ENCODE measurements around the gene EMILIN2.

Gene EMILIN2

DNA sequence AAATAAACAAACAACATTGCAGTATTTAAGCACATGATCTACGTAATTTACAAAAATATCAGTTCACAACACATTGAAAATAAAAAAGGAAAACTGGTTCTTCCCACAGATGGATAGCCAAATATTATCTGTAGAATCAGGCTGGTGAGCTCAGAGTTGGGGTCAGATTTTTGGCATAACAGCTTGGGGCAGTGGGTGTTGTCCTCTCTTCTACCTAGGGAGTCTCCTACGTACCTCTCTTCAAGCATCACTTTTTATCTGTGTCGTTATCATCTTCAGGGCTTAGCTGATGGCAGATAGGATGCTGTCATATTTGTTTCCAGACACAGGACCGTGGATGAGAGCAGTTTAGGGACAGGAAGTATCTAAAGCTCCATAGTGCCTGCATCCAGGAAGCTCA lies 46.2 kb downstream of the EMILIN2 start:
- H3K27ac Mint-ChIP-seq, result no peak overlapping the region
- peaks cover 4 to 6% of the 10 kb centered on the region in 2 donors for H3K9me3 Mint-ChIP-seq
- peaks cover 3 to 7% of the 10 kb centered on the region in 2 donors for H3K4me1 Mint-ChIP-seq
- H3K4me3 Mint-ChIP-seq, result no peak overlapping the region
- H3K27me3 Mint-ChIP-seq, result no peaks in the 10 kb centered on the region
- peaks cover 50 to 70% of the 10 kb centered on the region in 2 donors for H3K36me3 Mint-ChIP-seq
- no peak for DNase-seq
- ATAC-seq (replicated peaks), result no peak

GRCh38 chr18:2893676-2894075 lies 46.9 kb downstream of the EMILIN2 start:
- Mint-ChIP-seq H3K4me3 (no peak overlapping the region), H3K27ac (no peak overlapping the region), H3K36me3 (peaks cover 47 to 68% of the 10 kb centered on the region in 2 donors), H3K4me1 (peaks cover 7 to 12% of the 10 kb centered on the region in 2 donors), H3K27me3 (no peaks in the 10 kb centered on the region), H3K9me3 (peaks cover 4 to 6% of the 10 kb centered on the region in 2 donors)
- no peak for DNase-seq
- no peak for ATAC-seq (replicated peaks)

DNA sequence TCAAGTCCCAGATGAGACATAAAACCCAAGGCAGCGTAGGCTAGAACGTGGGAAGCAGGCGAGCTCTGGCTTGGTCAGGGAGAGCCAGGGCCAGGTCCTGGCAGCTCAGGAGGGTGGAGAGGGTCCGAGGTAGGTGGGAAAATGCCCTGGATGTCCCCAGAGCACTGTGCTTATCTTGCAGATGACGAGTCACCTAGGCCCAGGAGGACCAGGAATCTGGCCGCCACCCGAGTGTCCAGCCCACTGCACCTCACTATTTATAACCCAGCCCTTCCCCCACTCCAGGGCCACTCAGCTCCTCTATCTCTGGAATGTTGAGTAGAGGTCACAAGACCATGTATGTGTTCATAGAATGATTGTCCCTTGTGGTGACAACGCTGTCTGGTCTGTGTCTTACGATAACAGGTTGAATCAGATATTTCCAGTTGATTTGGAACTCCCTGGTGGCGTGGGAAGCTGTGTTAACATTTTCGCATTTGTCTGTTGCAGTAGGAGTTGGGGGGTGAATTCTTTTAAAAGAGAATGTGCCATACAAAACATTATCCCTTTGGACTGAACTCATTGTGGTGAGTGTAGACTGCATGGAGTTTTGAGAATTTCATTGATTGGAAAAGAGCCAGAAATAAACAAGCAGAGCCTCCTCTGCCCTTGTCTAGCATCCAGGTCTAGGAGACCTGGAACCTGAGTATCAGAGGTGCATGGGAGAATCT lies 47.5 kb downstream of the EMILIN2 start:
- Mint-ChIP-seq H3K36me3 (peaks cover 47 to 68% of the 10 kb centered on the region in 2 donors), H3K4me1 (peaks cover 7 to 12% of the 10 kb centered on the region in 2 donors), H3K27ac (no peak overlapping the region), H3K9me3 (peaks cover 4 to 6% of the 10 kb centered on the region in 2 donors), H3K27me3 (no peaks in the 10 kb centered on the region), H3K4me3 (no peak overlapping the region)
- DNase-seq (no peak), ATAC-seq (replicated peaks) (no peak)

DNA sequence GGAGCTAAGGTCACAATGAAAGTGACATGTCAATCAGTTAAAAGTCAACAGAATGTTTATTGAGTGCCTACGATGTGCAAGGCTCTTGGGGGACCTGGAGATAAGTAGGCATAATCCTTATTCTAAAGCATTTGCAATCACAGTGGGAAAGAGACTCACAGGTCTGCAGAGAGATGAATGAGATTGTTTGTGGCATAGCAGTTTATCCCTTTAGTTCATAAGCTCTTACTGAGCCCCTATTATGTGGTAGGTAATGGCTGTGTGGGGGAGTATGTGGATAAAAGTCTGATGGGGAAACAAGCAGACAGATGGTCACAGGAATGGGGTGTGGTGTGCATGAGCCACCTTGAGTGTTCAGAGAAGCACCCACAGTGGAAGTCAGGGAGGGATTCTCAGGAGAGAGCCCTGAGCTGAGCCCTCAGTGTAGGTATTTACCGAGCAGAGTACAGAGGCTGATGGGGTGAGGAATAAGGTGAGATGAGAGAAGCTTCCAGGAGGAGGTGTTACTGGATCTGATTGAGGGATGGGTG lies 48.1 kb downstream of the EMILIN2 start:
- Mint-ChIP-seq H3K4me3 (no peak overlapping the region), H3K27me3 (no peaks in the 10 kb centered on the region), H3K36me3 (peaks cover 43 to 64% of the 10 kb centered on the region in 2 donors), H3K4me1 (peaks cover 7 to 12% of the 10 kb centered on the region in 2 donors), H3K9me3 (peaks cover 4 to 6% of the 10 kb centered on the region in 2 donors), H3K27ac (no peak overlapping the region)
- no peak for DNase-seq
- no peak for ATAC-seq (replicated peaks)

- peaks cover 39 to 62% of the 10 kb centered on the region in 2 donors for H3K36me3 Mint-ChIP-seq
- DNase-seq (no peak), ATAC-seq (replicated peaks) (no peak)
- H3K9me3 Mint-ChIP-seq, result peaks cover 4 to 6% of the 10 kb centered on the region in 2 donors
- H3K4me1 Mint-ChIP-seq, result peaks cover 7 to 12% of the 10 kb centered on the region in 2 donors
- no peak overlapping the region for H3K27ac Mint-ChIP-seq
- no peaks in the 10 kb centered on the region for H3K27me3 Mint-ChIP-seq
- H3K4me3 Mint-ChIP-seq, result no peak overlapping the region
These were observed 48.6 kb downstream of the EMILIN2 start for GRCh38 chr18:2895391-2895790.

GRCh38 chr18:2896990-2897389 lies 50.2 kb downstream of the EMILIN2 start:
- DNase-seq (no peak), ATAC-seq (replicated peaks) (no peak)
- no peak overlapping the region for H3K27ac Mint-ChIP-seq
- no peak overlapping the region for H3K4me3 Mint-ChIP-seq
- peaks cover 4 to 6% of the 10 kb centered on the region in 2 donors for H3K9me3 Mint-ChIP-seq
- H3K4me1 Mint-ChIP-seq, result peaks cover 7 to 12% of the 10 kb centered on the region in 2 donors
- H3K27me3 Mint-ChIP-seq, result no peaks in the 10 kb centered on the region
- peaks cover 25 to 49% of the 10 kb centered on the region in 2 donors for H3K36me3 Mint-ChIP-seq

DNA sequence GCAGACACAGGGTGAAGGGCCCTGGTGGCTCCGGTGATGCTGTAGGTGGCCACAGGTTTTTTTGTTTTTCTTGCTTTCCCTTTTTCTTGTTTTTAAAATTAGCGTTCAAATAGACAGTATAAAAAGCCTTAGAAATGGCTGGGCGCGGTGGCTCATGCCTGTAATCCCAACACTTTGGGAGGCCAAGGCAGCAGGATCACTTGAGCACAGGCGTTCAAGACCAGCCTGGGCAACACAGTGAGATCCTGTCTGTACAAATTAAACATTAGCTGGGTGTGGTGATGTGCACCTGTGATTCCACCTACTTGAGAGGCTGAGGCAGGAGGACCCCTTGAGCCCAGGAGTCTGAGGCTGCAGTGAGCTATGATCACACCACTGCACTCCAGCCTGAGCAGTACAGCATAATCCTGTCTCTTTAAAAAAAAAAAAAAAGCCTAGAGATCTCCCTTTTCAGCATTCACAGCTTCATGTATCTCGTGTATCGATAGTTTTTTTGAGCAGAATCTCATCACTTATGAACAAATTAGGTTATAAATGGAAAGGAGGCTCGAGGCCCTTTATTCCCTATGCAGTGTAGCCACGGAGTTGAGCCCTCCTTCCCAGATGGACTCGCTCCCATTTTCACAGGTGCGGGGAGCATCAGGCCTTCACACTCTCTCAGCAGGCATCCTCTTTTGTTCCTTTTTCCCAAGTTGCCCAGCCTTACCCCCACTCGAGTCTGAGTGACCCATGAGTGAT lies 50.8 kb downstream of the EMILIN2 start:
- DNase-seq (no peak), ATAC-seq (replicated peaks) (no peak)
- no peak overlapping the region for H3K27ac Mint-ChIP-seq
- no peaks in the 10 kb centered on the region for H3K27me3 Mint-ChIP-seq
- peaks cover 7 to 12% of the 10 kb centered on the region in 2 donors for H3K4me1 Mint-ChIP-seq
- peaks cover 4 to 6% of the 10 kb centered on the region in 2 donors for H3K9me3 Mint-ChIP-seq
- H3K4me3 Mint-ChIP-seq, result no peak overlapping the region
- H3K36me3 Mint-ChIP-seq, result peaks cover 23 to 46% of the 10 kb centered on the region in 2 donors

DNA sequence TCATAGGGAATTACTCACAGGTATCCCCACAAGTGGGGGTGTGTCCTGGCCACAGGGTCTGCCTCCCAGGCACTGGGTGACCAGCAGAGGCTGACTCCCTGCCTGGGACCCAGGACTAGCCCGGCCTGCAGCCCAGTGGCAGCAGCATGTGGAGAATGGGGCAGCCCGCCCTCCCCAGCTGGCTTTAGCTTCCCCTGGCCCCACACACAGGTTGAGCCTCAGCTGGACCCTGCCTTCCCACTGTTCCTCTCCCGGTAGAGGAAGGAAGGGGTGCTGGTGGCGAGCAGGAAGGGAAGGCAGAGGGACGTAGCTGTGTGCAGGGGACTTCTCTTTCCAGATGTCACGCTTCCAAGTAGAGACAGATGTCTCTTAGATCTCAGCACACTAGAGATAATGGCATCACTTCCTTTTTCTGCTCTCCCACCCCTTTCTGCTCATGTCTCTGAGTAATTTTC lies 51.4 kb downstream of the EMILIN2 start:
- H3K4me1 Mint-ChIP-seq, result peaks cover 7 to 12% of the 10 kb centered on the region in 2 donors
- no peak overlapping the region for H3K4me3 Mint-ChIP-seq
- no peaks in the 10 kb centered on the region for H3K27me3 Mint-ChIP-seq
- ATAC-seq (replicated peaks), result peak; percentile 57 to 67
- no peak for DNase-seq
- peaks cover 4 to 6% of the 10 kb centered on the region in 2 donors for H3K9me3 Mint-ChIP-seq
- H3K36me3 Mint-ChIP-seq, result peaks cover 23 to 40% of the 10 kb centered on the region in 2 donors
- peak overlapping the region; percentile 37 for H3K27ac Mint-ChIP-seq

DNA sequence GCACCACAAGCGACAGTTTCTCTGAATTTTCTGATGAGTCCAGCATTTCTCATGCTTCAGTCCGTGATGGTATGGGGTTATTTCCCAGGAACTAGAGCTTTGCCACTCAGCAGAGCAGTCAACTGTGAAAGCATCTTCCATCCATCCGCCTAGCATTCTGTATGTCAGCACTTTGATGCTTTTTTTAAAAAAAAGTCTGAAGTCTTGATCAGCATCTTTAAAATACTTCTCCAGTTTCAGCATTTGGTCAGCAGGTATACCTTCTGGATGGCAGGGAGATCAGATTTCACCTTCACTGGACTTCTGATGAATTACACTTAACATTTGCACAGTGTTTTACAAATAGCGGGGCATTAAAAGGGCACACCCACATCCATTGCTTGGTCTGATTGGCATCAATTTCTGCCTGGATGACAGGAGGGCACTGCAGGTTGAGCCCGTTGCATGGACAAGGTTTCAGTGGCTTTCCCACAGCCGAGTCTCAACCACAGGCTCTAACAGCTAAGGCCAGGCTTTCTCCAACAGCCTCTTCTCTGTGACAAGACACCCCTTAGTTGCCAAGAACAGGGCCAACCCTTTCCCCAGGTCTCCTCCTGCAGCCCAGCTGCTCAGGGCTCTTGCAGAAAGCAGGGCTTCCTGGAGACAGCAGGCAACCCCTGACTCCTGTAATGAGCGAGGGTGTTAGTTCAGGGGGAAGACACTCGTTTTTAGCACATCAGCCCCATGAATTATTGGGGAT lies 54.0 kb downstream of the EMILIN2 start:
- no peaks in the 10 kb centered on the region for H3K27me3 Mint-ChIP-seq
- H3K36me3 Mint-ChIP-seq, result peaks cover 3 to 22% of the 10 kb centered on the region in 2 donors
- DNase-seq (no peak), ATAC-seq (replicated peaks) (no peak)
- no peak overlapping the region for H3K27ac Mint-ChIP-seq
- no peak overlapping the region for H3K4me3 Mint-ChIP-seq
- peaks cover 7 to 12% of the 10 kb centered on the region in 2 donors for H3K4me1 Mint-ChIP-seq
- no peaks in the 10 kb centered on the region for H3K9me3 Mint-ChIP-seq

- DNase-seq (no peak), ATAC-seq (replicated peaks) (no peak)
- Mint-ChIP-seq H3K4me1 (peaks cover 7 to 12% of the 10 kb centered on the region in 2 donors), H3K36me3 (peaks cover 3 to 21% of the 10 kb centered on the region in 2 donors), H3K4me3 (no peak overlapping the region), H3K27me3 (no peaks in the 10 kb centered on the region), H3K9me3 (no peaks in the 10 kb centered on the region), H3K27ac (no peak overlapping the region)
These were observed 54.7 kb downstream of the EMILIN2 start for GRCh38 chr18:2901423-2901985.

GRCh38 chr18:2902327-2902726 lies 55.5 kb downstream of the EMILIN2 start:
- H3K9me3 Mint-ChIP-seq, result no peaks in the 10 kb centered on the region
- no peaks in the 10 kb centered on the region for H3K27me3 Mint-ChIP-seq
- peaks cover 9 to 17% of the 10 kb centered on the region in 2 donors for H3K4me1 Mint-ChIP-seq
- H3K4me3 Mint-ChIP-seq, result no peak overlapping the region
- peaks cover 3 to 15% of the 10 kb centered on the region in 2 donors for H3K36me3 Mint-ChIP-seq
- ATAC-seq (replicated peaks) (no peak), DNase-seq (no peak)
- no peak overlapping the region for H3K27ac Mint-ChIP-seq

- H3K27me3 Mint-ChIP-seq, result no peaks in the 10 kb centered on the region
- H3K4me3 Mint-ChIP-seq, result no peak overlapping the region
- ATAC-seq (replicated peaks) (no peak), DNase-seq (no peak)
- no peaks in the 10 kb centered on the region for H3K9me3 Mint-ChIP-seq
- H3K36me3 Mint-ChIP-seq, result peaks cover 3 to 10% of the 10 kb centered on the region in 2 donors
- H3K27ac Mint-ChIP-seq, result no peak overlapping the region
- peaks cover 11 to 17% of the 10 kb centered on the region in 2 donors for H3K4me1 Mint-ChIP-seq
These were observed 56.2 kb downstream of the EMILIN2 start for GRCh38 chr18:2903006-2903405.

- Mint-ChIP-seq H3K4me1 (peaks cover 13 to 18% of the 10 kb centered on the region in 2 donors), H3K9me3 (no peaks in the 10 kb centered on the region), H3K27ac (peak overlapping the region; percentile 84), H3K4me3 (peak overlapping the region; percentile 82 to 84), H3K36me3 (peaks cover 9 to 24% of the 10 kb centered on the region in 2 donors), H3K27me3 (no peaks in the 10 kb centered on the region)
- ATAC-seq (replicated peaks) (peak; percentile 57 to 58), DNase-seq (peak; percentile 18)
These were observed 59.3 kb downstream of the EMILIN2 start for GRCh38 chr18:2905854-2906703.
